ENCODE data around the gene FOXL3.

DNA sequence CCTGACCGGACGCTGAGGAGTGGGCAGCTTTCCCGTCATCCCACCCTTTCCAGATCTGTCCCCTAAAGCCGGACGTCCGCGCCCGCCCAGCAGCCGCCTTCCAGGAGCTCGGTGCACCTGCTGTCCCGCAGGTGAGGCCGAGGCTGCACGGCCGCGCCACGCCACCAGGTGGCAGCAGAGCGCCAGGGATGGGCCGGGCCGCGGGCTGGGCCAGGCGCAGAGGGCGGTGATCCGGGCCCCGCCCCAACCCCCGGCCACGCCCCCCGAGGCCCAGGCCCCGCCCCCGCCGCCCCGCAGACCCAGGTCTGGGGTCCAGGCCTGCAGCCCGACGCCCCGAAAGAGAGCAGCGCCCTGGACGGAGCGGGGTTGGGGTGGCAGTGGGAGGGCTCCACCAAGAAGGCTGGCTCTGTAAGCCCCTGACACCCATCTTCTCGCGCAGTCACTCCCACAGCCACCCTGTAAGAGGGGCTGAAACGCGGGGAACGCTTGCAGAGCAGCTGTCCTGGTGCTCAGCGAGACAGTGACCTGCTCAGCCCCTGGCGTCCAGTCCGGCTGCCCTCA, 32.2 kb downstream of the FOXL3 start:
- TF ChIP-seq CTCF (IDR thresholded peaks at IDR 0.05) (peak; percentile 53 to 96 (median 83)), POLR2A (IDR thresholded peaks at IDR 0.05) (no peak)

Data from adrenal gland (tissue), 5 donors.